COLO829 (cell line): ENCODE measurements around the gene OR9A4.
"Not testable (repeated sequence)": the region's sequence is repeated elsewhere in the genome, so short reads cannot be mapped to it uniquely, and the experiment has no call there.

ENCODE experiments used
- DNase-seq: peaks from one replicate; pipeline ENCODE4 v3.0.0; 2012; ENCODE audit warnings: low spot score

The OR9A4 gene

GRCh38 chr7:141916099-141916498 is at the start of gene OR9A4:
OR9A4 (plus strand) TSS chr7:141916399; CDS start chr7:141918876, 2,477 bp downstream.
- no peak for DNase-seq

- DNase-seq = no peak
These were observed 49.2 kb upstream of the OR9A4 start for GRCh38 chr7:141866974-141867373.

GRCh38 chr7:141872931-141873330 is 43.3 kb upstream of the OR9A4 start:
- no peak for DNase-seq

- no peak for DNase-seq
These were observed 41.4 kb upstream of the OR9A4 start for GRCh38 chr7:141874787-141875186.

GRCh38 chr7:141875453-141875852 is 40.7 kb upstream of the OR9A4 start:
- DNase-seq = no peak

GRCh38 chr7:141876371-141876770 is 39.8 kb upstream of the OR9A4 start:
- DNase-seq = no peak

- DNase-seq = no peak
These were observed 38.8 kb upstream of the OR9A4 start for GRCh38 chr7:141877365-141877764.

- DNase-seq = no peak
These were observed 35.2 kb upstream of the OR9A4 start for GRCh38 chr7:141880960-141881359.

GRCh38 chr7:141884539-141885225 is 31.5 kb upstream of the OR9A4 start:
- no peak for DNase-seq

GRCh38 chr7:141889321-141889720 is 26.9 kb upstream of the OR9A4 start:
- no peak for DNase-seq

- no peak for DNase-seq
These were observed 24.9 kb upstream of the OR9A4 start for GRCh38 chr7:141891336-141891735.

GRCh38 chr7:141899366-141899765 is 16.8 kb upstream of the OR9A4 start:
- DNase-seq = not testable (repeated sequence)

GRCh38 chr7:141906285-141906684 is 9.9 kb upstream of the OR9A4 start:
- DNase-seq = peak; percentile 41

- no peak for DNase-seq
These were observed 4.8 kb upstream of the OR9A4 start for GRCh38 chr7:141911391-141911790.

- no peak for DNase-seq
These were observed 634 bp upstream of the OR9A4 start for GRCh38 chr7:141915565-141915964.

GRCh38 chr7:141920281-141920680 is 4.1 kb downstream of the OR9A4 start:
- DNase-seq = no peak

GRCh38 chr7:141928146-141928844 is 12.1 kb downstream of the OR9A4 start:
- no peak for DNase-seq

- DNase-seq = no peak
These were observed 12.6 kb downstream of the OR9A4 start for GRCh38 chr7:141928845-141929195.

- no peak for DNase-seq
These were observed 14.0 kb downstream of the OR9A4 start for GRCh38 chr7:141930211-141930610.

- no peak for DNase-seq
These were observed 24.9 kb downstream of the OR9A4 start for GRCh38 chr7:141941075-141941474.

GRCh38 chr7:141943846-141944245 is 27.6 kb downstream of the OR9A4 start:
- DNase-seq = no peak

GRCh38 chr7:141944811-141945210 is 28.6 kb downstream of the OR9A4 start:
- no peak for DNase-seq

GRCh38 chr7:141945356-141945755 is 29.2 kb downstream of the OR9A4 start:
- DNase-seq = no peak

GRCh38 chr7:141946796-141947195 is 30.6 kb downstream of the OR9A4 start, which contains the start of gene CLEC5A:
CLEC5A (minus strand) TSS chr7:141946974; CDS start chr7:141946292, 682 bp downstream.
- DNase-seq = no peak
